Measurements from ENCODE around the gene THSD4. TPM values are rescaled to one million over a fixed set of nuclear protein-coding genes. Genes with fewer than 3 reads are reported as not detected.

Gene THSD4
- total RNA-seq, 1 donor from 2014 or later = 151 TPM

DNA sequence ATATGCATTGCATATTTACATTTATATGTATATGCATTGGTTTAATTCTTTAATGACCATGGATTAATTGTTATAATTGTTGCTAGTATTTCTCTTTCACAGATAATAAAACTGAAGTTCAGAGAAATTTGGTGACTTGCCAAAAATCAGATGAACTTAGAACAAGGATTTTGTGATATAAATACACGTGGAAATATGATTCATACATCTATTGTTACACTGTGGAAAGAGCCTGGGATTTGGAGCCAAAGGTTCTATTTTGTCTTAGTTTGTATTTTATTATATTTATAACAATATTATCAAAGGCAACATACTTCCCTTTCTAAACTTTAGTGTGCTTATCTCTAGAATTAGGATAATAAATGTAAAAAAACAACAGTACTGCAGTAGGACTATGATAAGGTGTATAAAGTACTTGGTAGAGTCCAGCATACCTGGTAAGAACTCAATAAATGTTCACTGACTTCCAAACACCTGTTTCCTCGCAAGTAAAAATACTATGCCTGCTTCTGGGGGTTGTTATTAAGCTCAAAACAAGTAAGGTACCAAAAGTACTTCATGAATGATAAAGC lies 342.9 kb downstream of the THSD4 start:
- H3K4me3 ChIP-seq = no peak overlapping the region
- no peak overlapping the region for H3K27ac ChIP-seq
- no peak for DNase-seq (ENCODE audit: low spot score in 2 of 2)
- no peak for TF ChIP-seq CTCF (IDR thresholded peaks at IDR 0.05)
- no peaks in the 10 kb centered on the region for H3K4me1 ChIP-seq
- H3K36me3 ChIP-seq = no peaks in the 10 kb centered on the region
- intact Hi-C loops (cut with DNase I) = no loop called here
- H3K9me3 ChIP-seq = no peaks in the 10 kb centered on the region
- H3K27me3 ChIP-seq = no peaks in the 10 kb centered on the region

- no peak overlapping the region for H3K4me3 ChIP-seq
- no peaks in the 10 kb centered on the region for H3K27me3 ChIP-seq
- H3K9me3 ChIP-seq = no peaks in the 10 kb centered on the region
- H3K27ac ChIP-seq = no peak overlapping the region
- intact Hi-C loops (cut with DNase I) = no loop called here
- H3K36me3 ChIP-seq = no peaks in the 10 kb centered on the region
- H3K4me1 ChIP-seq = no peaks in the 10 kb centered on the region
- DNase-seq (ENCODE audit: low spot score in 2 of 2) = no peak
- no peak for TF ChIP-seq CTCF (IDR thresholded peaks at IDR 0.05)
These were observed 346.5 kb downstream of the THSD4 start for GRCh38 chr15:71461748-71462147.

DNA sequence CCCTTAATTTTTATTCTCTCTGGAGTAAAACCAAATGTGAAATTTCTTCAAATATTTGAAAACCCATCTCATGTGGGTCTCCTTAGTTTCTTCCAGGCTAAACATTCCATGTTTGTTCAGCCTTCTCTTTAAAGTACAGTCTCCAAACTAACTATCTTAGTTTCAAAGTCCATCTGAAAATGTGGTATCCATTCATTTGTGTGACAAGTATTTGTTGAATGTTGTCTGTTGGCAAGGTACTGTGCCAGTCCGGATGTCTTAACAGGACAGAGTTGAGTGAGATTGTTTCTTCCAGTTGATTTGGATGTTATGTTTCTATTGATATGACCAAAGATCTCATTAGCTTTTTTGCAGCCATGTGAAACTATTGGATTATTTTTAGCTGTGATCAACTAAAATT lies 347.4 kb downstream of the THSD4 start:
- H3K4me1 ChIP-seq = no peaks in the 10 kb centered on the region
- no peak overlapping the region for H3K27ac ChIP-seq
- TF ChIP-seq CTCF (IDR thresholded peaks at IDR 0.05) = no peak
- H3K4me3 ChIP-seq = no peak overlapping the region
- no peaks in the 10 kb centered on the region for H3K9me3 ChIP-seq
- no peaks in the 10 kb centered on the region for H3K36me3 ChIP-seq
- no peaks in the 10 kb centered on the region for H3K27me3 ChIP-seq
- DNase-seq (ENCODE audit: low spot score in 2 of 2) = no peak
- intact Hi-C loops (cut with DNase I) = no loop called here

DNA sequence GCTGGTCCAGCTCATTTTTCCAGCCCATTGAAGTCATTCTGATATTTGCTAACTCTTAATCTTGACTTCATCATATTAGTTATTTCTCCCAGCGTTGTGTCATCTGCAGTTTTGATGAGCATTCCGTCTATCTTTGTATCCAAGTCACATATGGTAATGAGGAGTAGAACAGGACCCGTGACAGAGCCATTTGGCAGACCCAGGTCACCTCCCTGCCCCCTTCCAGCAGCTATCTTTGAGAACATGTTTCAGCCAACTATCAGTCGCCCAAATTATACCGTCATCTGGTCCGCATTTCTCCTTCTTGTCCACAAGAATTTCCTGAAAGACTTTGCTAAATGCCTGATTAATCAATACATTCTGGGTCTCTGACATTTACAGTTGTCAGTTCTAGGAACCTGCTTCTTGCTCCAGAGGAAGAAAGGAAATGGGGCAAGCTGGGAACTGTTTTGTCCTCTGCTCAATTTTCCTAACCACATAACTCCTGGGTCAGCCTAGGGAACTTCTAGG lies 347.9 kb downstream of the THSD4 start:
- intact Hi-C loops (cut with DNase I) = no loop called here
- no peak for TF ChIP-seq CTCF (IDR thresholded peaks at IDR 0.05)
- H3K4me1 ChIP-seq = no peaks in the 10 kb centered on the region
- no peaks in the 10 kb centered on the region for H3K36me3 ChIP-seq
- H3K9me3 ChIP-seq = no peaks in the 10 kb centered on the region
- no peak for DNase-seq (ENCODE audit: low spot score in 2 of 2)
- no peak overlapping the region for H3K27ac ChIP-seq
- H3K4me3 ChIP-seq = no peak overlapping the region
- no peaks in the 10 kb centered on the region for H3K27me3 ChIP-seq

DNA sequence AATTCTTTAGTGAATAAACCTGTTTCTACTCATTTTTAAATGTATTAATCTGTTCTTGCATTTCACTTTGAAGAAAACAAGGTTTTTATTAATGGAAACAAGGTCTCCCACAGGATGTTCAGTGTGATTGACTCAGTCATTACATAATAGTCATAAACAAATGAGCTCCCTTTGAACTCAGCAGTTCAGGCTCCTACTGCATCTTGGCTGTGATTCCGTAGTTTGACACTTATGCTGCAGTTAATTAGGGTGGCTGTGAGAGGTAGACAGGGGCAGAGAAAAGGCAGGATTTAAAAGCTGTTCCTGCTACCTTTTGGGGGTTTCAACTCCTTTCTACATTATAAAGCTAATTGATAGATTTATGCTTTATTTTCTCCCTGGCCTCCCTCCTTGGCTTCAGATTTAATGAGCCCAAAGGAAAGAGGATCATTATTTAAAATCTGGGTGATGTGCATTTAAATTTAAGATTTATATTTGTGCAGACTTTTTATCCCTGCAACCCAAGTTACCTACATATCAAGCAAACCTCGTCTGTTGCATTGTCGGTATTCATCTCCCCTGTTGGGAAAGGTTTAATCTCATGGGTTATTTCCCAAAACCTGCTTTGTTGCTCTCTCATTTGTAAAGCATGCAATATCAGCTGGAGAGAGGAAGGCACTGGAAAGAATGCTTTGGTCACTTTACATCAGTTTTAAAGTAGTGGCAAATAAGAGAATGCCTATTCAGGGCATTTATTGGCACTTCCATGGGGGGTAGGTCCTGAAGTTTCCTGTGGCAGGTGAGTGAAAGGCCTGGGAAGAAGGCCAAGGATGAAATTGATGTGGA lies 350.1 kb downstream of the THSD4 start:
- no peaks in the 10 kb centered on the region for H3K4me1 ChIP-seq
- DNase-seq (ENCODE audit: low spot score in 2 of 2) = no peak
- H3K36me3 ChIP-seq = no peaks in the 10 kb centered on the region
- H3K27ac ChIP-seq = no peak overlapping the region
- no peaks in the 10 kb centered on the region for H3K9me3 ChIP-seq
- intact Hi-C loops (cut with DNase I) = no loop called here
- H3K27me3 ChIP-seq = no peaks in the 10 kb centered on the region
- H3K4me3 ChIP-seq = no peak overlapping the region
- TF ChIP-seq CTCF (IDR thresholded peaks at IDR 0.05) = no peak

Measured in ascending aorta (tissue), 2 donors.